T-helper 22 cell (primary cell): ENCODE data around the gene YPEL2.
"Not testable (repeated sequence)": the region's sequence is repeated elsewhere in the genome, so short reads cannot be mapped to it uniquely, and the experiment has no call there.

Source experiments
- DNase-seq: peaks from one replicate; pipeline ENCODE4 v3.0.0-alpha.2; 2020; ENCODE audit warnings: low read depth

Gene YPEL2

GRCh38 chr17:59331129-59331928 lies at the start of gene YPEL2:
Gene YPEL2, plus strand, starts transcription at chr17:59331655. Its CDS starts 21,755 bp downstream, at chr17:59353410.
- DNase-seq, result peak; percentile 87

- no peak for DNase-seq
Observed at GRCh38 chr17:59284317-59284716, 47.1 kb upstream of the YPEL2 start.

- no peak for DNase-seq
Observed at GRCh38 chr17:59287452-59287851, 44.0 kb upstream of the YPEL2 start.

GRCh38 chr17:59287891-59288290 lies 43.6 kb upstream of the YPEL2 start:
- DNase-seq, result no peak

GRCh38 chr17:59289981-59290301 lies 41.5 kb upstream of the YPEL2 start:
- no peak for DNase-seq

GRCh38 chr17:59290302-59290998 lies 41.0 kb upstream of the YPEL2 start:
- not testable (repeated sequence) for DNase-seq

- no peak for DNase-seq
Observed at GRCh38 chr17:59292174-59292523, 39.3 kb upstream of the YPEL2 start.

GRCh38 chr17:59296190-59296589 lies 35.3 kb upstream of the YPEL2 start:
- DNase-seq, result no peak

- no peak for DNase-seq
Observed at GRCh38 chr17:59298521-59298920, 32.9 kb upstream of the YPEL2 start.

GRCh38 chr17:59299400-59300092 lies 31.9 kb upstream of the YPEL2 start:
- no peak for DNase-seq

GRCh38 chr17:59300941-59301340 lies 30.5 kb upstream of the YPEL2 start:
- no peak for DNase-seq

GRCh38 chr17:59304811-59305210 lies 26.6 kb upstream of the YPEL2 start:
- no peak for DNase-seq

- no peak for DNase-seq
Observed at GRCh38 chr17:59310263-59310920, 21.1 kb upstream of the YPEL2 start.

GRCh38 chr17:59311051-59311468 lies 20.4 kb upstream of the YPEL2 start:
- DNase-seq, result no peak

- not testable (repeated sequence) for DNase-seq
Observed at GRCh38 chr17:59311521-59311920, 19.9 kb upstream of the YPEL2 start.

GRCh38 chr17:59315866-59316265 lies 15.6 kb upstream of the YPEL2 start:
- DNase-seq, result no peak

- no peak for DNase-seq
Observed at GRCh38 chr17:59327121-59327980, 4.1 kb upstream of the YPEL2 start.

- no peak for DNase-seq
Observed at GRCh38 chr17:59327981-59328290, 3.5 kb upstream of the YPEL2 start.

- no peak for DNase-seq
Observed at GRCh38 chr17:59328601-59329000, 2.9 kb upstream of the YPEL2 start.

GRCh38 chr17:59329176-59330052 lies 2.0 kb upstream of the YPEL2 start:
- peak; percentile 27 for DNase-seq
